Cardiac muscle cell (in vitro differentiated cells and primary cell): ENCODE data around the gene FAM3C. TPM values are rescaled to one million over a fixed set of nuclear protein-coding genes. Genes with fewer than 3 reads are reported as not detected.

ENCODE experiments used
- DNase-seq, 2 donors: peaks; one replicate each; pipeline versions ENCODE4 v3.0.0 to v3.0.0-alpha.2; 2010 to 2017; ENCODE audit warnings: low read depth in 1 of 2, low spot score in 1 of 2
- H3K27ac ChIP-seq: fragments of 200-600 bp; sonication (generic); 2 replicates; pipeline ENCODE4 v1.5.1; 2016
- H3K27me3 ChIP-seq: fragments of 200-600 bp; sonication (generic); 2 replicates; pipeline ENCODE4 v1.6.0; 2016; ENCODE audit warnings: control low read depth
- H3K36me3 ChIP-seq: fragments of 200-600 bp; sonication (generic); 2 replicates; pipeline ENCODE4 v1.5.1; 2016; ENCODE audit warnings: control low read depth
- H3K4me1 ChIP-seq: fragments of 200-600 bp; sonication (generic); 2 replicates; pipeline ENCODE4 v1.8.1; 2017; ENCODE audit warnings: low read depth, mild to moderate bottlenecking, mixed run types
- H3K4me3 ChIP-seq: fragments of 200-600 bp; sonication (generic); 2 replicates; pipeline ENCODE4 v1.5.1; 2016; ENCODE audit warnings: mild to moderate bottlenecking
- H3K9me3 ChIP-seq: fragments of 200-600 bp; sonication (generic); 2 replicates; pipeline ENCODE4 v1.5.1; 2017; ENCODE audit warnings: low read depth, mild to moderate bottlenecking, control low read depth
- polyA plus RNA-seq: library from polyadenylated mRNA; unstranded; fragments of >200 nt; fragmentation: Nextera tagmentation; extraction: Ambion mirVana; gene quantifications from 2 replicates; pipeline ENCODE4 v1.2.1, GENCODE V29; 2016
- total RNA-seq: library from RNA; depleted of rRNA; stranded (reverse); fragments of >200 nt; gene quantifications from 2 replicates; pipeline ENCODE4 v1.2.3, GENCODE V29; 2016
- TF ChIP-seq, protein P1 (sequence below): IDR thresholded peaks from 2 replicates; pipeline ENCODE4 v1.5.1; 2012; ENCODE audit warnings: low read depth, mild to moderate bottlenecking, low read length

The FAM3C gene
- total and polyA plus RNA-seq, 2 experiments from 2014 or later = 33.2 to 70.1 TPM

DNA sequence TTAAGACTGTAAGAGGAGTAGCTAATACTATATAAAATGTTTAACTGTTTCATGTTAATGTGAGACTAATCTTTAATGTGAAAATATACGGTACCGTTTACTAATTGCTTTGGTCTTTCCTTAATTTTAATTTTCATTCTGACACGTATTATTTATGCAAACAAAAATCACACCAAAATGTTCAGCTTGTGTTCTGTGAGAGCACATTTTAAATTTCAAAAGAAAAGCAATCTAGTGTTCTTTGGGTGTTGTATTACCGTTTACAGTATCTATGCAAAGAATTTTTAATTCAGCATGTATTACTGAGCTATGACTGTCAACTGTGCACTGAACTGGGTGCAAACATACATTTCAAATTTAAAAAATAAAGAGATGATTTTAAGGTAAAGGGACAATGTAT lies 65.1 kb downstream of the FAM3C start:
- Histone ChIP-seq H3K27me3 (peaks cover 75% of the 10 kb centered on the region), H3K4me3 (no peak overlapping the region)

DNA sequence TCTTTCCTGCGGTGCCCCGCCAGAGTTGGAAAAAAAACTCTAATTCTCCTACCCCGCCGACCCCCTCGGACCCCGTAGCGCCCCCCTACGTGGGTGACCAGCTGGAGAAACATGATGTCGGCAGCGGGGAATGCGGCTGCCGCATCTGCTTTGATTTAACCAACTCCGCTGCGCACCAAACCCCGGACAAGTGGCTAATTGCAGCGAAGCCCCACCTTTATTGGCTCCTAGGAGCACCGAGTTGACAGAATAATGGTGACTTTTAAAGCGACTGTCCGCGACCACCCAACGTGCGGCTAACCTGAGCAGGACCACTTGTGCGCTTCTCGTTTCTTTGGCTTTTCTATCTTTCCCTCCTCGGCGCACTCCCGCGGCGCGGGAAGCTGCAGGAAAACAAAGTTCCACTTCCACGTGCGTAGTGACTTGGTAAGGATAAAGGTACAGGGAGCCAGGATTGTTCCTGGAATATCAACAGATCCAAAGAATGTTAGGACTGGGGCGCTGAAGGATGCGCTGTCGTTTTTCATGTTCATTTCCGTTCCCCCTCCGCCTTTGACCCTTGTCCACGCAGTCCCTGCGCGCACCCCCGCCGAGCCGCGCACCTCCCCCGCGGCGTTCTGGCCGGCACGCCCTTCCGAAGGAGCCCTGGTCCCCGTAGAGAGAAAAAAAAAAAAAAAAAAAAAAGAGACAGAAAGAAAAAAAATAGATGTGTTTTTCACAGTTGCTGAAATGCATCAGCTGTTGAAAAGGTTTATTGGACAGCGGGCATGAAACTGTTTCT lies 65.9 kb downstream of the FAM3C start:
- H3K27ac ChIP-seq = no peak overlapping the region
- H3K4me3 ChIP-seq = peak overlapping the region; percentile 18
- H3K27me3 ChIP-seq = peaks cover 70% of the 10 kb centered on the region
- peak in 1 of 2 donors; percentile 16 for DNase-seq
- H3K4me1 ChIP-seq = no peaks in the 10 kb centered on the region
- no peaks in the 10 kb centered on the region for H3K9me3 ChIP-seq
- TF ChIP-seq, protein P1, sequence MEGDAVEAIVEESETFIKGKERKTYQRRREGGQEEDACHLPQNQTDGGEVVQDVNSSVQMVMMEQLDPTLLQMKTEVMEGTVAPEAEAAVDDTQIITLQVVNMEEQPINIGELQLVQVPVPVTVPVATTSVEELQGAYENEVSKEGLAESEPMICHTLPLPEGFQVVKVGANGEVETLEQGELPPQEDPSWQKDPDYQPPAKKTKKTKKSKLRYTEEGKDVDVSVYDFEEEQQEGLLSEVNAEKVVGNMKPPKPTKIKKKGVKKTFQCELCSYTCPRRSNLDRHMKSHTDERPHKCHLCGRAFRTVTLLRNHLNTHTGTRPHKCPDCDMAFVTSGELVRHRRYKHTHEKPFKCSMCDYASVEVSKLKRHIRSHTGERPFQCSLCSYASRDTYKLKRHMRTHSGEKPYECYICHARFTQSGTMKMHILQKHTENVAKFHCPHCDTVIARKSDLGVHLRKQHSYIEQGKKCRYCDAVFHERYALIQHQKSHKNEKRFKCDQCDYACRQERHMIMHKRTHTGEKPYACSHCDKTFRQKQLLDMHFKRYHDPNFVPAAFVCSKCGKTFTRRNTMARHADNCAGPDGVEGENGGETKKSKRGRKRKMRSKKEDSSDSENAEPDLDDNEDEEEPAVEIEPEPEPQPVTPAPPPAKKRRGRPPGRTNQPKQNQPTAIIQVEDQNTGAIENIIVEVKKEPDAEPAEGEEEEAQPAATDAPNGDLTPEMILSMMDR = no peak
- no peaks in the 10 kb centered on the region for H3K36me3 ChIP-seq

More for the DNA sequence above, 65.1 kb downstream of the FAM3C start:
- Histone ChIP-seq H3K36me3 (no peaks in the 10 kb centered on the region), H3K9me3 (no peaks in the 10 kb centered on the region), H3K4me1 (no peaks in the 10 kb centered on the region), H3K27ac (no peak overlapping the region)
- no peak for DNase-seq
- TF ChIP-seq, protein P1 = no peak

DNA sequence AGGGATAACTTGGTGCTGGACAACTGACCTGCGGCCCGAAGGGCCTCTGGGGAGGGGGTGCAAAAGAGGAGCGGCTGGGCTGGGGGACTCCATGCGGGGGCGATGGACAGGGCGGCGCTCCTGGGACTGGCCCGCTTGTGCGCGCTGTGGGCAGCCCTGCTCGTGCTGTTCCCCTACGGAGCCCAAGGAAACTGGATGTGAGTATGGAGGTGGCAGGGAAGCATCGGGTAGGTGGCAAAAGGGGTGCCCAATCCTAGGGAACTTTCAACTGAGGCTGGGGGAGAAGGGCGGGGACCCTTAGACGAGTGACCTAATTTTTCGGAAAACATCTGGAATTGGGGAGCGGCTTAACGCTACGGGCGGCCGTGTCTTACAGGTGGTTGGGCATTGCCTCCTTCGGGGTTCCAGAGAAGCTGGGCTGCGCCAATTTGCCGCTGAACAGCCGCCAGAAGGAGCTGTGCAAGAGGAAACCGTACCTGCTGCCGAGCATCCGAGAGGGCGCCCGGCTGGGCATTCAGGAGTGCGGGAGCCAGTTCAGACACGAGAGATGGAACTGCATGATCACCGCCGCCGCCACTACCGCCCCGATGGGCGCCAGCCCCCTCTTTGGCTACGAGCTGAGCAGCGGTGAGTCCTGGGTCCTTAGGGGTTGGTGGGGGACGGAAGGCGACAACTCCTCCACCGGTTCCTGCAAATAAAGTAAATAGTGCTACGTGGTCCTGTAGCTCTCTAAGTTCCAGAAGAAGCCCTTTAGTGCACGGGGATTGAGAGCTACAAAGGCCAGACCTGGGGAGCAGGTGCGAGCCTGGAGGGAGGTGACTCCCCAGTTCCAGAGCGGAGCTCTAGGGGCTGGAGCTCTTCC lies 66.7 kb downstream of the FAM3C start:
- Histone ChIP-seq H3K4me3 (peak overlapping the region; percentile 18), H3K4me1 (no peaks in the 10 kb centered on the region), H3K36me3 (no peaks in the 10 kb centered on the region), H3K9me3 (no peaks in the 10 kb centered on the region), H3K27ac (no peak overlapping the region), H3K27me3 (peaks cover 62% of the 10 kb centered on the region)
- TF ChIP-seq, protein P1 = no peak
- peak in 1 of 2 donors; percentile 48 for DNase-seq

DNA sequence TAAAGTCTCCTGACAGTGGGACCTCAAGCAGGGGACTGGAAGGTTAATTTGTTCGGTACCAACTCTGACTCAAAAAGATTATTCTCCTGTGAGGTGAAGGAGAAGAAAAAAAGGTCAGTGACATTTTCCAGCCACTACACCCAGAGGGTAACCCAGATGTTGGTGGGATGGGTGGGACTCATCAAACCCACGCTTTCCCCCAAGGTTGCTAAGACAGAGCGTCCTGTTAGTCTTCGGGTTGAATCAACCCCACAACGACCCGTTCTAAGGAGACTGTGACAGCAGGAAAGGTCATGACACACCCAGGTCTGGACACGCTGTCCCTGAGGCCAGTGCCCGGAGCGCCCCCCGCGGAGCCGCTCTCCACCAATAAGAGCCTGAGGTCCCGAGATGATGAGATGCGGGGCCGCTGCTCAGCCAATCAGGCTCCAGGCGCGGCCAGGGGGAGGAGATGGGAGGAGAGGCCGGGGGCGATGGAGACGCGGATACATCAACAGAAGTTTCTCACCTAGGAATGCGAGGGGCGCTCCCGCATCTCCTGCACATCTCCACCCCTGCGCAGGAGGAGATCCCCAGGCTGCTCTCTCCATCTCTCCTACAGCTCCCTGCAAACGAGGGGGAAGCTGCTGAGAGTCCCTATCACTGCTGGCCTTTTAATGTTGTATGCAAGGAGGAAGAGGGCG lies 67.5 kb downstream of the FAM3C start, which contains the start of gene WNT16:
TSS of gene WNT16 (plus strand) at position 493 of the 683 bp plus-strand sequence. CDS start 293 bp downstream, outside the sequence.
- no peaks in the 10 kb centered on the region for H3K4me1 ChIP-seq
- H3K9me3 ChIP-seq = no peaks in the 10 kb centered on the region
- H3K27ac ChIP-seq = no peak within 1 kb of the TSS
- H3K27me3 ChIP-seq = peaks cover 61% of the 10 kb centered on the region
- TF ChIP-seq, protein P1 = no peak
- peak in 1 of 2 donors; percentile 7 for DNase-seq
- peak within 1 kb of the TSS; percentile 18 for H3K4me3 ChIP-seq
- no peaks in the 10 kb centered on the region for H3K36me3 ChIP-seq

DNA sequence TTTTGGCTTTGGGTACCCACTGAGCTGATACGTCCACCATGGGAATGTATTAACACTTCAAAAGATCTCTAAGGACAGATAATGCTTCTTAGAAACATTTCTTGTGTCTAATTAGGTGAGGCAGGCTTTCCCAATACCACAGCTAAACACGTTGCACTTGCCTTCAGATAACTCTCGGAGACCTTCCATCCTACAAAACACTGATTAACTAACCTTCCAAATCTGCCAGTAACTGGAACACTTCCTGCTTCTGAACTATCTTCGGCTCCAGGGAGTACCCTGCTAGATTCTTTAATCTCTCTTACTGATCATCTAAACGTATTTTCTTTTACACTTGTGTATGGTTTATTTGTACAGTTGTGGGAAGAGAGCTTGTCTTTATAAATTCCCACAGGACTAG lies 68.4 kb downstream of the FAM3C start:
- H3K27ac ChIP-seq = no peak overlapping the region
- H3K4me1 ChIP-seq = no peaks in the 10 kb centered on the region
- peaks cover 52% of the 10 kb centered on the region for H3K27me3 ChIP-seq
- no peaks in the 10 kb centered on the region for H3K36me3 ChIP-seq
- no peak overlapping the region for H3K4me3 ChIP-seq
- H3K9me3 ChIP-seq = no peaks in the 10 kb centered on the region
- DNase-seq = no peak
- TF ChIP-seq, protein P1 = no peak
